Measurements from ENCODE around the gene ZSCAN23. TPM values are rescaled to one million over a fixed set of nuclear protein-coding genes. Genes with fewer than 3 reads are reported as not detected.

Gene ZSCAN23
- total and polyA plus RNA-seq, 2 of the 8 experiments (the other 6 are each of a cell fraction or from before 2014, with no cell fraction given), result 0.74 to 5.3 TPM

DNA sequence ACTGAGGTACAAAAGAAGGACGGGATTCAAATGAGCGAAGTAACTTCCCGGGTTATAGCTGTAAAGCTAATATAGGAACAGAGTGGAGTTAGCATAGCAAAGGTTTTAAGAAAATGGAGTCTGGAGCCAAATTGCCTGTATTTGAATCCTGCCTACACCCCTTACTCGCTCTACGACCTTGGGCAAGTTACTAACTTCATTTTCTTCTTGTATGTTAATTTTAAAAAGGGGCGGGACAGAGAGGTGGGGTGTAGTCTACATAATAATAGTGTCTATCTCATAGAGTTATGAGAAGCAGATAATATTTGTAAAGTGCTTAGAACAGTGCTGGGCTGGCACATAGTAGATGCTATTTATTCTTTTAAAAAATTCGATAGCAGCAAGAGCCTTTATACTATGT is 705 bp downstream of the ZSCAN23 start:
- Histone ChIP-seq H3K79me2 (ENCODE audit: control insufficient read depth in 1 of 2, insufficient read depth in 2 of 2, low read length in 2 of 2) (peaks cover 0 to 5% of the 10 kb centered on the region in 2 experiments; a peak in 1 of 4 replicates), H4K91ac (replicated peaks; ENCODE audit: insufficient read length, low read length) (no peak overlapping the region), H4K5ac (ENCODE audit: insufficient read length, low read depth, low read length) (no peak overlapping the region), H3K23ac (ENCODE audit: insufficient read length) (no peak overlapping the region), H2BK15ac (ENCODE audit: low read length) (no peak overlapping the region), H3K4me2 (ENCODE audit: insufficient read depth in 1 of 2, low read depth in 2 of 2, low read length in 2 of 2) (peak overlapping the region; percentile 39 to 67), H3K27me3 (replicated peaks in 1 of 4; ENCODE audit: control insufficient read depth in 3 of 4, extremely low read depth in 1 of 4, insufficient read depth in 3 of 4, low read length in 3 of 4) (no peaks in the 10 kb centered on the region), H4K20me1 (replicated peaks in 1 of 2; ENCODE audit: control insufficient read depth in 1 of 2, insufficient read depth in 2 of 2, low read length in 2 of 2) (no peaks in the 10 kb centered on the region), H3K23me2 (ENCODE audit: low read depth, low read length) (peaks cover 3% of the 10 kb centered on the region), H3K4me3 (ENCODE audit: extremely low read depth in 1 of 4, insufficient read depth in 2 of 4, low read depth in 3 of 4, low read length in 4 of 4) (peak overlapping the region; percentile 88 to 91 (median 90)), H3K27ac (ENCODE audit: low read depth, low read length) (no peak overlapping the region; the same call in 1 of the 2 replicates), H3K4me1 (replicated peaks in 1 of 4; ENCODE audit: control insufficient read depth in 3 of 4, insufficient read depth in 4 of 4, low read length in 3 of 4) (no peaks in the 10 kb centered on the region), H3K79me1 (ENCODE audit: low read depth, low read length) (no peaks in the 10 kb centered on the region), H3K9me3 (ENCODE audit: insufficient read depth in 2 of 2, low read depth in 1 of 2, low read length in 1 of 2) (0 out of 4 replicates have a peak, but pooled peaks cover 0 to 5% of the 10 kb centered on the region in 2 experiments), H3K56ac (replicated peaks; ENCODE audit: insufficient read length, low read depth, low read length) (no peak overlapping the region), H3K9ac (replicated peaks in 1 of 4; ENCODE audit: extremely low read depth in 1 of 4, low read depth in 3 of 4, low read length in 3 of 4) (peak overlapping the region in 3 of 4 experiments; percentile 93 to 96 (median 93); a peak in 6 of 7 replicates), H3K14ac (ENCODE audit: insufficient read length) (no peak overlapping the region), H2BK12ac (ENCODE audit: low read depth, low read length) (no peak overlapping the region), H2AK5ac (ENCODE audit: low read depth, low read length) (no peak overlapping the region), H2BK120ac (replicated peaks; ENCODE audit: low read depth, low read length) (no peak overlapping the region), H2BK20ac (ENCODE audit: low read length) (no peak overlapping the region), H2AFZ (ENCODE audit: low read length) (no peak overlapping the region), H3K18ac (ENCODE audit: extremely low read depth, low read length) (no peak overlapping the region), H3K4ac (replicated peaks; ENCODE audit: insufficient read length, low read depth, low read length) (no peak overlapping the region), H2BK5ac (ENCODE audit: low read depth, low read length) (no peak overlapping the region), H3K36me3 (ENCODE audit: control insufficient read depth in 2 of 4, insufficient read depth in 4 of 4, low read length in 3 of 4) (no peaks in the 10 kb centered on the region), H4K8ac (ENCODE audit: extremely low read depth, insufficient read depth, low read length) (no peak overlapping the region)
- POLR2A ChIA-PET (ENCODE audit: partially characterized antibody), result interaction anchor here (0.8 to 4.0 kb wide), 13 partner anchors 9 to 287 kb away, joined by 3 to 21 read pairs (median 4); partner anchors contain the start of gene ZSCAN12
- no peak for TF ChIP-seq CTBP2 (IDR thresholded peaks at IDR 0.05; ENCODE audit: borderline replicate concordance, insufficient read depth, insufficient read length, low read length)
- no peak for TF ChIP-seq FOSL1 (IDR thresholded peaks at IDR 0.05; ENCODE audit: insufficient read depth, low read depth, low read length)
- no peak for TF ChIP-seq CHD1 (IDR thresholded peaks at IDR 0.05; ENCODE audit: low read depth, low read length)
- TF ChIP-seq KDM1A (IDR thresholded peaks at IDR 0.05; ENCODE audit: borderline replicate concordance, low read length), result no peak
- no peak for FAIRE-seq
- WGBS, 2 experiments (ENCODE audit: extremely low coverage in 1 of 2, insufficient coverage in 1 of 2, insufficient read length in 1 of 2, insufficient replicate concordance in 2 of 2, low coverage in 1 of 2, low lambda C conversion rate in 2 of 2, missing lambda C conversion rate in 1 of 2), result 38% methylated on average over 7 of the region's 7 CpGs; no CpG with 5 or more reads in 1 of the 2 experiments
- DNase-seq (ENCODE audit: low read depth in 1 of 2, low spot score in 2 of 2), result no peak
- CTCF ChIA-PET (ENCODE audit: partially characterized antibody), result interaction anchor here (0.9 kb wide), 1 partner anchor 43 kb away, joined by 3 read pairs; the partner anchor contains the start of gene ZSCAN12

All from H1 (cell line).